Measurements from ENCODE around the gene MGAT5.
A peak's percentile ranks its signal among the peaks of the same experiment; 100 is the strongest.
"Not testable (repeated sequence)": the region's sequence is repeated elsewhere in the genome, so short reads cannot be mapped to it uniquely, and the experiment has no call there.

Gene MGAT5

DNA sequence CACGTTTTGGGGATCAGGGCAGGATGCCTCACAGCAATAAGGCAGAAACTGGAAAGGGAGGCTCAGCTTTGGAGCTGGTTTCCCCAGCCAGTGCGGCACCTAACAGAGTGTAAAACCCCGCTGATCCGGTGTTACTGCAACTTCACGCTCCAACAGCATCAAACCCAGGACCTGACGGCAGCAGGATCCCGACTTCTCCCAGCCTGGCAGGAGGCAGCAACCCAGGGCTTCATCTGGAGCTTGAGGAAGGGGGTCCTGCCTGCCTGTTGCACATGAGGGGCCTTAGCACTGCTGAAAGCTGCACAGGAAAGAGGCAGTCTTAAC is 209.8 kb downstream of the MGAT5 start:
- no peak for DNase-seq (ENCODE audit: low read depth)

DNA sequence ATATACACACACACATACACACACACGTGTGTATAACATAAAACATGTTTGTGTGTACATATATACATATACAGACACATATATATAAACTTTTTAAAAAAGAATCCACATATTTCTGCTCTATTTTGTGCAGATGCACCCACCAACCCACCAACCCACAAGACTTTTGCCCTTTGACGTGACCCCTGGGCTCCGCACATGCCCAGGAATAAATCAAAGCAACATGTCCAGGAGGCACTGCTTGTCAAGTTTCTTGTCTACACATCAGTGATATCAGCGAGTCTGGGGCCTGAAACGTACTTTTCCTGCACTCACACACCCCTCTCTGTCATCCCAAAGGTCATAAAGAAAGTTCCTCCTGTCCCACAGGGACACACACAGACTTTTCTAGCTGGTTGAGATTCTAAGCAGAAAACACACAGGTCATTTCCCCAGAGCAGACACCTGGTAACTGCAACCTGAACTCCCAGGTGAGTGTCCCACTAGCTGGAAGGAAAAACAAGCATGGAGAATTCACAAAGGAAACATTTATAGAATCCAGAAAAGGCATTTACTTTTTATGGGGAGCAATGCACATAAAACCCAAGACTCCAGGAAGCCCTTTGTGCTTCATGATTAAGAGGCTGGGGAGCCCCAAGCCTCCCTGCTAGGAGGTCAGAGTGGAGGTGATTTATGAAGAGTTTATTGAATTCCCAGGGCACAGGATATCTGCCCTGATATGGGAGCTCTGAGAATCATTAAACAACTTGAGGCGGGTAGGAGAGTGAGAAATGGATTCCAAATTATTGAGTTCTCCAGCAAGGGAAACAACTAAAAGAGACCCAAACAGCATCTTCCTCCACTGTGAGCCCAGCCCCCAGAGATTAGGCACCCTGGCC is 211.6 kb downstream of the MGAT5 start:
- DNase-seq (ENCODE audit: low read depth): no peak

DNA sequence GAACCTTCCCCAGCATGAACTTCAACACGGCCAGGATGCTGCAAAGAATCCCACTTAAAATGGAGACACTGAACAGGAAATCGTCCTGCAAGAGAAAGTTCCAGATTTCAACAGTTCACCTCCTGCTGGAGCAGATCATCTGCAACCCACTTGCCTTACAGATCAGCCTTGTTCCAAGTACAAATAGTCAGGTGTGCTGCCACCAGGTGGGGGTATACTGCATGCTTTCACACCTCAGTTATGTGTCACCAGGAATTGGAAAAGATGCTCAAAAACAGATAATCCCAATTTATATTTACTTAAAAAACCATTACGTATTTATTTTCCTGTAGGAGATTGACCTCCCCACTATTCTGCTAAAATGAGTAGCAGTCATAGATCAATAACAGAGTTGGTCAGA is 212.3 kb downstream of the MGAT5 start:
- no peak for DNase-seq (ENCODE audit: low read depth)

DNA sequence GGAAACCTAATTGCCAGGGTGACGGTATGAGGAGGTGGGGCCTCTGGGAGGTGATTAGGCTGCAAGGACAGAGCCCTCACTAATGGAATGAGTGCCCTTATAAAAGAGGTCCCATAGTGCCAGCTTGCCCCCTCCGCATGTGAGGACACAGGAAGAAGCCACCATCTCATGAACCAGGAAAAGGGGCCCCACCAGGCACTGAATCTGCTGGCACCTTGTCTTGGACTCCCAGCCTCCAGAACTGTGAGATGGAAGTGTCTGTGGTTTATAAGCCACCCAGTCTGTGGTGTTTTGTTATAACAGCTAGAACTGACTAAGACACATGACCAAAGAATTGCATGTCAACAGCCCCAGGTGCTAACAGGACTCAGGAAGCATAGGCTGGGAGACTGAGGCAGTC is 214.3 kb downstream of the MGAT5 start:
- no peak for DNase-seq (ENCODE audit: low read depth)

DNA sequence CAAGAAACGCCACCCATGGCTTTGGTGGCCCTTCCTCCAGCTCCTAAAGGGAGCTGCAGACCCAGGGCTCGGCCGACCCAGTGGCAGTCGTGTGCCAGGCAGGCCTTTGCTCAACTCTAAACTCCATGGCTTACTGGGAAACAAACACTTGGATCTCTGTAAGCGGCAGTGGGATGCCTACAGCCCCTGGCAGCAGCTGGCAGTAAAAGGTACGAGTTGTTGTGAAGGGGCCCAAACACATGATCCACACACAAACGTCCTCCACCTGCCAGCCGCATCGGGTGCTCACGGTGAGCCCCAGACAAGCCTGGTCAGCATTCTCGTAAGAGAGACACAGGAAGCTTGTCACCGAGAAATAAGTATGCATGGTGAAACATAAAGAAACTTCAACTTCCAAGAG is 214.9 kb downstream of the MGAT5 start:
- DNase-seq (ENCODE audit: low read depth): no peak

DNA sequence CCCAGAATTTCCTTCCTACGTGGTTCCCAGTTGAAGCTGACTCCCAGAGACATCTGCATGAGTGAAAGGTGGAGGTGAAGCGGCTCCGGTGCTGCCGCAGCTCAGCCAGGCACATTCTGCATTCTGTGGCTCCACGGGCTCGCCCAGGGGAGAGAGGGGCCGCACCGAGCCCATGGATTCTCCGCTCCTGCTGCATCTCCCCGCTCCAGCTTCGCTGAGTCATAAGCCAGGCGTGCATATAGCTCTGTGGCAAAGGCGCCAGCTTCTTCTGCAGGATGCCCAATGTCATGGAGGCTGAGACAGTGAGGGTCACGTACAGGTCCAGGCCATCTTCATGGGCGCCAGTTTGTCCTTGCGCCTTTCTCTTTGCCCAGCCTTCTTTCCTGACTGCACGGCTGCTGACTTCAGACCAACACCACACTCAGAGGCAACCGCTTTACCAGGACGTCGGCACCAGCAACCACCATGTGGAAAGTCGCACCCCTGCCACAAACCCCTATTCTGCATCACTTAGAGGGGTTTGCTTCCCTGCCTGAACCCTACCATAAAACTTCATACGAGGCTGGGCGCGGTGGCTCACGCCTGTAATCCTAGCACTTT is 215.7 kb downstream of the MGAT5 start:
- DNase-seq (ENCODE audit: low read depth): no peak

DNA sequence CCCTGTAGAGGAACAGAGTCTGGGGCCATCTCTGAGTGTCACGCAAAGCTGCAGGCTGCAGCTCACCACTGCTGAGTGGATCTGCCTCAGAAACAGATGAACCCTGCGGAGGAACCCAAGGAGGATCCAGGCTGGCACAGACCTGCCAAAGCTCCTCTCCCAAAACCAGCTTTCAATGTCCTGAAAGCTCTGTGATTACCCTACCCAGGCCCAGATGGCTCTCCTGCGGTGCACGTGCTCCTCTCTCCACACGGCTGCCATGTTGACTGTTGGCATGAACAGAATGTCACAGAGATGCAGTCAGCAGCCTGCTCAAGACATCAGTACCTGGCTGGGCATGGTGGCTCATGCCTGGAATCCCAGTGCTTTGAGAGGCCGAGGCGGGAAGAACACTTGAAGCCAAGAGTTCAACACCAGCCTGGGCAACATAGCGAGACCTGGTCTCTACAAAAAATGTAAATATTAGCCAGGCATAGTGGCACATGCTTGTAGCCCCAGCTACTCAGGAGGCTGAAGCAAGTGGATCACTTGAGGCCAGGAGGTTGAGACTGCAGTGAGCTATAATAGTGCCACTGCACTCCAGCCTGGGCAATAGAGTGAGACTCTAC is 216.8 kb downstream of the MGAT5 start:
- DNase-seq (ENCODE audit: low read depth): no peak

DNA sequence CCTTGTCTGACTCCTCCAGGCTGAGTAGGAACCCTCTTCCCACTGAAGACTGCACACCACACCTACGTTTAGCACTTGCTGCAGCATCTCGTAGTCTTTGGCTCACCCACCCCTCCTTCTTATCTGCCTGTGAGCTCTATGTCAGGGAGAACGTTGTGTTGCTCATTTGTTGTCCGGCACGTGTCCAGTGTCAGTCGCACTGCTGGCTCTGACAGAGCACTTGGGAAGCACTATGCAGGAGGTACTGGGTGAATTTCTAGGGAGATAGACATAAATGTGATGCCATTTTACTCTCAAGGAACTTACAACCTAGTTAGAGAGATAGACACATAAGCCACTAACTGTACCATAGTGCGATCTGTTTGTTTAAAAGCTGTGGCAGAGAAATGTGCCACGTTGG is 223.1 kb downstream of the MGAT5 start:
- DNase-seq (ENCODE audit: low read depth): not testable (repeated sequence)

DNA sequence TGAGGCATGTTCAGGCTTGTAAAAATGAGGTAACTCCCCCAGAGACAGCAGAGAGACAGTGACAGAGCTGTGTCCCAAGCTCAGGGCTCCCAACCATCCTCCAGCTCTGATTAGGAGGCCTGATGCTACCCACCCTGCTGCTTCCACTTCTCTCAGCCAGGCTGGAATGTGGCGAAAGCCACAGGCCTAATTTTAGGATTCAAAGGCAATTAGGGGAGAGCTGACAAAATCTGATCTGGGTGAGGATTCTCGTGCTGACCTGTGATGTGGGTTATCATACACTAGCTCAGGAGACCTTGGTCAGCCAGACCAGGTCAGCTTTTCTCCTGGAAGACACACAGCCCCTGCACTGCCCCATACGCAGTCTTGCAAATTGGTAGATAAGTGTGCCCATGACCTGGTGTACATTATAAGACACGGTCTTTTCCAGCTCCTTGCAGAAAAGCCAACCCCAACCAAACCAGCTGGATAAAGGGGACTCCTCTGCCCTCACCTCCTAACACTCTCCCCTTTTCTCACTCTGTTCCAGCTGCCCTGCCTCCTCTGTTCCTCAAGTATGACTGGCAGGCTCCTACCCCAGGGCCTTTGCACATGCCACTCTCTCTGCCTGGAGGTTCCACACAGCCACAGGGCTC is 225.9 kb downstream of the MGAT5 start:
- DNase-seq (ENCODE audit: low read depth): no peak

DNA sequence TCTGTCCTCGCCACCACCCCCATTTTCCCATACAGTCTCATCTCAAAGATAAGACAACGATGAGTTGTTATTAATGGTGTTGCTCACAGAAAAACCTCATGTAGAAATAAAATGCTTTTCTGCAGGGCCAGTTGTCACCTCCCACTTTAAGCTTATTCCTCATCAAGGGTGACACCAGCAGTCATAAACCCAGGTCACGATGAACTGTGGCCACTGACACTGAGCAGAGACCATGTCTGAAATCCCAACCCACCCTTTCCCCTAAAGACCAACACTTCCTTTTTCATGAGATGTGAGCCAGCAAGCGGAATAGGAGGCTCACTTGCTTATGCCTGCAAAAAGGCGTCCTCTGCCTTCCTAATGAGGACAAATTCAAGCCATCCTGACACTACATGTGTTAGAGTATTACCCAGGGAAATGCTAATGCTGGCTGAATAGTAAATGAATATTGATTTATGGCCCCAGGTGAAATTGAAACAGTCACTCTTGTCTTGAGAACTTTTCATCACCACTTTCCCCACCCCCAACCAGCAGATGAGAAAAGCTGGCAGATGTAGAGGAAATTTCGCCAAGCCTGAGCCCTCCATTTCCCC is 228.4 kb downstream of the MGAT5 start:
- DNase-seq (ENCODE audit: low read depth): no peak

DNA sequence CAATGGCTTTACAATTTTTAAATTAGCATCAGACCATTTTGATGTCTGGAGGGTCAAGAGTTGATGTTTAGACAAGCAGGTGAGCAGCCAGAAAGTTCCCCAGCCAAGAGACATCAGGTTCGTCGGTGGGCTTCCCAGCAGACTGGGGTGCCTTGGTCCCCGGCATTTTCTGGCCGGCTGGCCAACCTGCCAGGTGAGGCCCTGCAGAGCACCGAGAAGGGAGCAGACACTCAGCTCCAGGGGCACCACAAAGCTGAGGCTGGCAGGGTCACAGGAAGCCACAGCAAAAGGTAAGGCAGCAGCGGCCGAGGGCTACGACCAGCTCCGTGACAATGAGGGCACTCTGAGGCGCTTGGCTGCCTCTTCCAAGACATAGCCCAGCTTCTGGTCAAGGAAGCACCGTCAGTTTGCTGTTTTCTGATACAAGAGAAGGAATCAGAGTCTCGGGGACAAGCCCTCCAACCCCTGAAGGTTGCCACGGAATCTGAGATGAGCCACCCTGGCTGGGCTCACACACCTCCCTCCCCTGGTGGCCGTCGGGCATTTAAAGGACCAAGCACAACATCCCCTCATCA is 229.0 kb downstream of the MGAT5 start:
- no peak for DNase-seq (ENCODE audit: low read depth)

DNA sequence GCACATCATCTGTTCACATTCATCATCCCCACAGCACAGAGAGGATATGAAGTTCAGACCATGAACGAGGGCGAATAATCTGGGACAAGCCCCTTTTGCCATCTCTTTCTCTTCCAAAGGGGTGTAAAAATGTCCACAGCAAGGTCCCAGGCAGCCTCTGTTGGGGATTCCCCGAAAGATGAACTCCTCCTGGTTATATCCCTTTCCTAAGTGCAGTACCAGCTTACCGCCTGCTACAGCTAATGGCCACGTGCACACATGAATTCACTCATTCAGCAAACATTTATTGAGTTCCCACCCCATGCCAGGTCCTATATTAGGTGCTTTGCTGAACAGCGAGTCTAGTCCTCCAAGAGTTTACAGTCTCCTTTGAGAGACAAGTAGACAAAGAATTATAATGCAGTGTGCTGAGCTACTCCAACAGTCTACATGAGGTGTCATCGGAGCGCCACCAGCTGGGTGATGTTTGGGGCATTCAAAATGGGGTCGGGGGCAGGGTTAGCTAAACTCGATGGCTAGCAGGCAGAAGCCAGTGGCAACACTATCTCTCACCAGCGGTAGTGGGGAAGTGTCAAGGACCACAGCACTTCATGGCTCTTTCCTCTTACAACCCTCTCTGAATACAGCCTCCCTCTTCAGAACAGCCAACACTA is 236.0 kb downstream of the MGAT5 start:
- DNase-seq (ENCODE audit: low read depth): no peak

DNA sequence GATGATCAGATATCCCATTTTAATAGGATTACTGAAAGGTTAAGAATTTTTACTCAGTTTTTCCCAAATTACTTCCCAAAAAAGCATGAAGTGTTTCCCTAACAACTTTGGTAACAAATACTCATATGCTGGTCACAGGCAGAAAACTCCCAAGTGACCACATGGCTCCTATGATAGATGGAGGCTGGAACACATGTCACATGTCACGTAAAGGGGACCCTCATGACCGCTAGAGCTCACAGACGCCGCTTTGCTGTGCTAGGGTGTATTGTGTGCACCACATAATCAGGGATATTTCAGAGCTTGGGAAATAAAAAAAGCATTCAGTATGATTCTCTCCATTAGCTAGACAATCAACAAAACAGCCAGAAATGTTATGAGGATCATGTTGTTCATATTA is 236.7 kb downstream of the MGAT5 start:
- DNase-seq (ENCODE audit: low read depth): no peak

DNA sequence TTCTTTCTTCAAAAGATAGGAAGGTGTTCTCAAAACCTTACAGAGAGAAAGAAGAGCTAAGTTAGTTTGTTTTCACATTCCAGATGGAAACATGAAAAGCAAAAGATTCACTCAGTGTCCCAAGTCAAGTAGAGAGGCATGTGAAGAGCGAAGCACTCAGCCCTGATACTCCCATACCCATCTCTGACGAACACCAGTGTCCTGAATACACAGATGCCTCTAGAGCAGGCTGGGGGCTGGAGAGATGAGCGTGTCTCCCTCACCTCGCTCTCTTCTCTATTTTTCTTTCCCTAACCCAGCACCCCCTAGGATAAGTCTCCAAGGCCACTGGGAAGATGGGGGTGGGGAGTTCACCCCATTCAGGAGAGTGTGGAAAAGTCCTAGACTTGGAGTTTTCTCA is 237.2 kb downstream of the MGAT5 start:
- no peak for DNase-seq (ENCODE audit: low read depth)

DNA sequence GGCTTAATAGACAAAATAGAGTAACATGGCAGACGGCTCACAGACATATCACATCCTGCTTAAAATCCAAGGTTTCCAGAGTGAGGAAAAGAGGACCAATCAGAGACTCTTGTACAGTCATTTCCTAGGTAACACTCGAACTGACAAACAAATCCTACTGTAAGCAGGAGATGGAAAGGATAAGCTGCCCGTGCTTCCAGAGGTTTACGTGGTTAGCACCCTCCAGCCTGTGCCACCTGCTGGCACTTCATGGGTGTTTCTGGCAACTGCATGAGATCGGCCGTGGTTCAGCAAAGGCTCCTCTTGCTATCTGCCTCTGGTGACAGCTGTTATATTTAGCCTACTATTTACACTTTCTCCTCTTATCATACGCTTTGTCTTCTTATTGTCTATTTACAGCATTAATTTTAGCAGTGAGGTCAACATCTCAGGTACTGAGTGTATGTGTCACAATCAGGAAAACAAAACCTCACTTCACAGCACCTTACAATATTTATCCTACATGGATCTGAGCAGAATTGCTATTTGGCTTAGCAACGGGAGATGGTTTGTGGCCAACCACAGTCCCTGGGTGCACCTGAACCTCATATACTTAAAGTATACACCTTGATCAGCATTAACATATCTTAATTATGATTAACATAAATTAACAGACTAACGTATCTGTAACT is 238.0 kb downstream of the MGAT5 start:
- peak; percentile 5 for DNase-seq (ENCODE audit: low read depth)

DNA sequence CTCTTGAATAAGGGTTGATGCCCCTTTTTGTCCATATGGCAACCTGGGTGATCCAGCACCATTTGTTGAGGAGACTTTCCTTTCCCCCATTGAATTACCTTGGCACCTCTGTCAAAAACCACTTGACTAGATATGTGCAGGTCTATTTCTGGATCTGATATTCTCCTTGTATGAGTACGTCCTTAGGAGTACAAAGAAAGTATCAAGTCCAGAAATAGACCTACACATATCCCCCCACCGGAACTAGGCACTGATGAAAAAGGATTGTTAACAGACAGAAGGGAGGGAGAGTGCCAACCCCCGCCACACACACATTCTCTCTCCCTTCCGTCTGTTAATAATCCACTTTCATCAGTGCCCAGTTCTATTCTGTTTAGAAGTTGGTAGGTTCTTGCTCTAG is 239.9 kb downstream of the MGAT5 start:
- DNase-seq (ENCODE audit: low read depth): no peak

DNA sequence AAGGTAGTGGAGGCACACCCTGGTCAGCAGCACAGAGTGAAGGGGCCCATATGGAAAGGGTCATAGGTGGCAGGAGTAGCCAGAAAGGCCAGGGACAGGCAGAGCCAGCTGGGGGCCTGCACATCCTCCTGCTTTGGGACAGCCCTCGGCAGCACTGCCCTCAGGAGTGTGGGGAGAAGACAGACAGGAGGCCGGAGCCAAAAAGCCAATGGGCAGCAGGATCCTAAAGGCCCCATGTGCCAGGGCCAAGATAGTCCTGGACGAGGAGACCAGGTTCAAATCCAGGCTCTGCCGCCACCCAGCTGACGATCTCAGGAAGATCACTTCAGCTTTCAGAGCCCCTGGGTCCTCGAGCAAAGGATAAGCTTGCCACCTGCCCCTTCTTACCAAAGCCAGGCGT is 244.8 kb downstream of the MGAT5 start:
- no peak for DNase-seq (ENCODE audit: low read depth)

DNA sequence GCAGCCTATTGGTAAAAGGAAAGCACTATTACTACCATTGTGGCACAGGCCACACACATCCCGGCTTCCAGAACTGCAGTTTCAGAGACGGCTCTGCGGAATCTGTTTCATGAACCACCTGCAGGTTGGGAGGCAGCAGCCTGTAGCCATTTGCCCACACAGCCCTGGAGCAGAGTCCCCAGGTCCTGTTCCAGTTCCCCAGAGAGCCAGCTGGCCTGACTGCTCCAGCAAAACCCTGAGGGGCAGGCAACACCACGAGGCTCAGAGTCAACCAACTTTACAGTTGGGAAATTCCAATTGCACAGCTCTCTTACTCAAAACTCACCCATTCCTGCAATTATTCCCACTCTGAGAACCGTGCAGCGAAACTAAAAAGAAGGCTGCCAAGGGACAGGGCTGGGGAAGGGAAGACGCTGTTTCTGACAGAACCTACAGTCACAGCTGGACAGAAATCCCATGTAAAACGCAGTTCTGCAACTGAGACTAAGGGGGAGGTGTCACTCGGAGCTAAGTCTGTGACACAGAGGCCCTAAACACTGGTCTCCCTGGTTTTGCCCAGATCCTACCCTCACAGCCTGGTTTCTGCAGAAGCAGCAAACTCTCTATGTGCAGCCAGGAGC is 245.5 kb downstream of the MGAT5 start:
- DNase-seq (ENCODE audit: low read depth): no peak

DNA sequence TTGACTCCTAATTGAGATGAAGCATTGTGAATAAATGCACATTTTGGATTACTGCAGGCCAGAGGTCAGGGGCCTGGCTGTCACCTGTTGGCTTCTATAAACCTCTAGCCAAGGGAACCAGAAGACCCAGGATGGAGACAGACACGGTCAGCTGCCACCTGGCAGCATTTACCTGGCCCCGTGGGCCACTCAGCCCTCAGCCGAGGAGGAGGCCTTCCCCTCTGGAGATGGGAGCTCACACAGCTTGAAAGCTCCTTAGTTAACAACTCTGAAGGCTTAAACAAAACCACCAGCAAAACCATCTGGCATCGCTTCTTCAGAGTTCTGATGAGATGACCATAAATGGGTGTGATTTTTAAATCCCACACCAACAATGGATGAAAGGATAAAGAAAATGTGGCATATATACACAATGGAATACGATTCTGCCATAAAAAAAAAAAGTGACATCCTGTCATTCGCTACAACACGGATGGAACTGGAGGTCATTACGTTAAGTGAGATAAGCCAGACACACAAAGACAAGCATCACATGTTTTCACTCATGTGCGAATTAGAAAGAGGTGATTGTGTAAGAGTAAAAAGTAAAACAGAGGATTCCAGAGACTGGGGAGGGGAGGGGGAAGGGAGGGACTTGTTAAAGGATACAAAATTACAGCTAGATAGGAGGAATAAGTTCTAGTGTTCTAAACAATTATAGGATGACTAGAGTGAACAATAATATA is 246.5 kb downstream of the MGAT5 start:
- DNase-seq (ENCODE audit: low read depth): no peak

DNA sequence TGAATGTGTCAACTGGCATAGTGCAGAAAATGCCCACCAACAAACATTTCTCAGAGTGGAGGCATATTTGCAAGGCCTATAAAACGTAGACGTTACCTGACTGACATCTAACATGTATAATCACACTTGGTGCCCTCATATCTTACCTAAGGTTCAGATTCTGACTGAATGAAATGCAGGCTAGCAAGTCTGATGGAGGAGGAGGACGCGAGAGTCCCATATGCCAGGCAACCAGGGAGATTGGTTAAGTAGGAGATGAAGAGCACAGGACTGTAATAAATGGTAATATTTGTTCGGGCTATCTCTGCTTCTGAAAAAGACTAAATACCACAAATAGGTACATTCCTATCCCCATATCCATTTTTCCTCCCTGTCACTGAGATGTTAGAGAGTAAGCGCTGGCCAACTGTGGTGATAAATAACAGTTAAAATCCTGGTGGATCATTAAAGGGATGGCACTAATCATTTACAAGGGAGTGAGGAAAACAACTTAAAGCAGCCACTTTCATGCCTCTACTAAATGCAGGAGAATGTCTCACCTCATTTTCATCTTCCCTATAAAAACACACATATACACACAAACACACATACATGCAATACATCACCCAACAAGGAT is 247.7 kb downstream of the MGAT5 start:
- DNase-seq (ENCODE audit: low read depth): no peak
